Esophagus muscularis mucosa (tissue), 3 donors: ENCODE results near the gene XYLT2.

Experiments used
- CTCF ChIP-seq, 3 experiments: fragments of 200-600 bp in 2 of 3; fragments of 450-650 bp in 1 of 3; sonication (generic) in 2 of 3; IDR thresholded peaks; one replicate each; pipeline ENCODE4 v1.5.1; 2017 to 2019; ENCODE audit warnings: antibody characterized with exemption in 3 of 3, mild to moderate bottlenecking in 2 of 3, moderate library complexity in 1 of 3
- POLR2AphosphoS5 ChIP-seq, 2 donors: sonication (generic); formaldehyde crosslinking; IDR thresholded peaks; one replicate each; pipeline ENCODE4 v1.6.1; 2017; ENCODE audit warnings: antibody characterized with exemption in 2 of 2

GRCh38 chr17:50373705-50374104 is 27.8 kb downstream of the XYLT2 start:
- TF ChIP-seq CTCF (IDR thresholded peaks at IDR 0.05) (no peak), POLR2AphosphoS5 (IDR thresholded peaks at IDR 0.05) (no peak)
